GM21717 (cell line): Measurements from ENCODE around the gene DAAM1.

ENCODE experiments used
- ATAC-seq: cut with Tn5 transposase; IDR thresholded peaks from one replicate; pipeline ENCODE4 v1.9.1; 2021; ENCODE audit warnings: mild to moderate bottlenecking, moderate library complexity; ENCODE audit not compliant: unreplicated experiment

The DAAM1 gene

GRCh38 chr14:59215757-59216156, 27.3 kb downstream of the DAAM1 start:
- no peak for ATAC-seq

DNA sequence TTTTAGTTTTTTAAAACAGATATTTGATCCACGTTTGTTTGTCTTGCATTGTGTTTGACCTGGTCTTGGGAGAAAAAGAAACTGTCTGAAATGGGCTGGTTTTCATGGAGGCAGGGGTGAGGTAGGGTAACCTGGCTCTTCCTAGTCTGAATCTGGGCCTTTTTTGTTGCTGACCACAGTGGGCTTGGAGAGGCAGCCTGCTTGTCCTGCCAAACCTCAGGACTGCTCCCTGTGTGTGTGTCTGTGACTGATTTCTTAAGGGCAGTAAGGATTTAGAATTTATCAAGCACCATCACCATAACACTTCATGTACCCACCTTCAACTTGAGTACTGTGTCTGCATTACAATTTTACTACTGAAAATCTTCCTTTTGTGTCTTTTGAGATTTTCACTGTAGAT, 28.5 kb downstream of the DAAM1 start:
- no peak for ATAC-seq

- ATAC-seq: no peak
Measured at GRCh38 chr14:59221568-59221967, 33.1 kb downstream of the DAAM1 start.

GRCh38 chr14:59224341-59224740, 35.9 kb downstream of the DAAM1 start:
- ATAC-seq: no peak

GRCh38 chr14:59225281-59225680, 36.8 kb downstream of the DAAM1 start:
- no peak for ATAC-seq

GRCh38 chr14:59228421-59228820, 40.0 kb downstream of the DAAM1 start:
- ATAC-seq: no peak

DNA sequence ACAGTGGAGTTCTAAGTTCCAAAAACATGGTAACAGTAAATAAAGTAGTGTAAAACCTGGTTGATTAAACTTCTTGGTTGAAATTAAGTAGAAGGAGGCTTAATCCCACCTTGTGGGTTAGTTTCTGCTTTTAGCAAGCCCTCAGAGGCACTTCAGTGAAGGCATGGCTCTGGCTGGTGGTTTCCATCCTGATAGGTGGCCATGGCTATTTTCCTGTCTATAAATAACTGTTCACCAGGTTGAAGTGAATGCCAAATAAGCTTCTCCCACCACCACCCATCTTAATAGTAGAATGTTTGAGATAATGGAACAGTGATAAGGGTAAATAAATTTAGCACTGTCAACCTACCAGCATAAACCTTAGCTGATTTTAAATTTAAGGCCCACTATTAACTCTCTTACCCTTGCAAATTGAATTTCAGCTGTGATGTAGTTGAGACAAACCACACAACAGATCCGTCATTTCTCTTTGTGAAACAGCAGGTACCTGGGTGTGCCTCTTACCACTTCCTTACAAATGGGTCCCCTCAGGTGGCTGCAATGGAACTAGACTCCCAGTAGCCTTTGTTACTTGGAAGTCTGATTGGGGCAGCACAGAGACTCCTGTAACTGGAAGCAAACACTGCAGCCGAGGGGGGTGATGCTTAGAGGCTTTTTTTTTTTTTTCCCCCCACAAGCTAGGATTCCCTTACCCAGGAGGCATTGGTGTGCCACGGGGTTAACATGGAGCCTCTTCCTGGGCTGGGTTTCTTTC, 41.4 kb downstream of the DAAM1 start:
- ATAC-seq: no peak

DNA sequence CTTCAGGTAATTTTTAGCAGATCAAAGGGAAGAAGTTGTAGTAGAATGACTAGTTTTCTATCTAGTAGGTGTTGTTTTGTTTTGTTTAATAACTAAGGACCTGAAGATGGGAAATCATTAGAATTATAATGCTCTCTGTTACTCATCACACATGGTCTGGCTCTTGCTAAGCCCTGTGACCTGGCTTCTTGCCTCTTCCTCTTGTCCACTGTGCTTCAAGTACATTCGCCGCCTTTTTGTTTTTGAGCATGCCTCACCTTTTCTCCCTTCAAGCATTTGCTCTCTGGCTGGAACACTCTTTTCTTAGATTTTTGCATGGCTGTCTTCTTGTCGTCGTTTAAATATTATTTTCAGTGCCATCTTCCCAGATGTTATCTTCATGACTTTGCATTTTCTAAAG, 47.7 kb downstream of the DAAM1 start:
- no peak for ATAC-seq

DNA sequence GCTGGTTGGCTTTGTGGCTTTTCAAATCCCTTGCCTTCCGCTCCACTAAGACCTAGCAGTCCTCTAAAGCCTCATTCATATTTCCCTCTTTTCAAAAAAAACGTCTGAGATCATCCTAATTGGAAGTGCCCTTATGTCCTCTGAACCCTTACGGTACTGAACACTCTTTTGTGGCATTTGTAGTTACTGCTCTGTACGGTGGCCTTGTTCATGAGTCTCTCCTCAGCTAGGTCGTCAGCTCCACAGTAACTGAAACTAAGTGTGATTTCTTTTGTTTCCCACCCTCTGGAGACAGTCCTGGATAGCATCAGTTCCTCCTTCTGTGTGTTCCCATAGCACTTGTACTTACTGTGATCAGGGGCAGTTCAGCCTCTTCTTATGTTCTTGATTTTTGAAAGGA, 49.7 kb downstream of the DAAM1 start:
- no peak for ATAC-seq

GRCh38 chr14:59239022-59239421, 50.6 kb downstream of the DAAM1 start:
- ATAC-seq: no peak

GRCh38 chr14:59240356-59240755, 51.9 kb downstream of the DAAM1 start:
- peak; percentile 93 for ATAC-seq

- no peak for ATAC-seq
Measured at GRCh38 chr14:59241121-59241520, 52.7 kb downstream of the DAAM1 start.

DNA sequence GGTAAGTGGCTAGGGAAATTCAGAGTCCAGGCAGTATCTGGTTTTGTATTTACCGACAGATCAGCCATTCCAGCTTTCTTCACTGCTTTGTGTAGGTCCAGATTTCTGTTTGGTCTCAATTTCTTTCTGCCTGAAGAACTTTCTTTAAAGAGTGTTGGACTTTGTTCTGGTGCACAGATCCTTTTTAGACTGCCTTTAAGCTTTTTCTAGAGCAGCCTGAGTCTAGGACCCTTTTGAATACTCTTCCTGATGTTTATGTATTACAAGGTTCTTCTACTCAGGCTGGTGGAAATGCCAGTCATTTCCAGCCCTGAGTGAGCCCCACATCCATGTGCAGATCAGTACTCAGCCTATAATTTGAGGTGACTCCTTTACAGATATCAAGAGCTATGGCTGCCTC, 54.7 kb downstream of the DAAM1 start:
- ATAC-seq: no peak

DNA sequence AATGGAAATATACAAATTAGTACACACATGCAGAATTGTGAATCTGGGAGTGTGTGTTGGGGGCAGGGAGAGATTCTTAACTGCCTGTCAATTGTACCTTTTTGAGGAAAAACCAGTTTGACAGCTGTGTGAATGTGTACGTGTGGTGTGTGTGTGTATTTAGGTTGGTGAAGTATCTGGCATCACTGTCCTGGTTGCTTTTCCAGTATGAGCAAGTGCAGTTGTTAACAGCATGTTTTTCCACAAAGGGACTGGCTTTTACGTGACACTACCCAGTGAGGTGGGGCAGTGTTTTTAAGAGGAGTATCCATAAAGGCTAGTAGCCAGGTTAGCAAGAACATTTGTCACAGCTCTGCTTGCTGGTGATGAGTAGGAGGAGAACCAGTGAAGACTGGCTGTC, 56.1 kb downstream of the DAAM1 start:
- no peak for ATAC-seq

GRCh38 chr14:59245809-59246295, 57.4 kb downstream of the DAAM1 start:
- ATAC-seq: peak; percentile 82

GRCh38 chr14:59246566-59246965, 58.1 kb downstream of the DAAM1 start:
- ATAC-seq: no peak

GRCh38 chr14:59247801-59248584, 59.5 kb downstream of the DAAM1 start:
- no peak for ATAC-seq

GRCh38 chr14:59249029-59249428, 60.6 kb downstream of the DAAM1 start:
- ATAC-seq: no peak

DNA sequence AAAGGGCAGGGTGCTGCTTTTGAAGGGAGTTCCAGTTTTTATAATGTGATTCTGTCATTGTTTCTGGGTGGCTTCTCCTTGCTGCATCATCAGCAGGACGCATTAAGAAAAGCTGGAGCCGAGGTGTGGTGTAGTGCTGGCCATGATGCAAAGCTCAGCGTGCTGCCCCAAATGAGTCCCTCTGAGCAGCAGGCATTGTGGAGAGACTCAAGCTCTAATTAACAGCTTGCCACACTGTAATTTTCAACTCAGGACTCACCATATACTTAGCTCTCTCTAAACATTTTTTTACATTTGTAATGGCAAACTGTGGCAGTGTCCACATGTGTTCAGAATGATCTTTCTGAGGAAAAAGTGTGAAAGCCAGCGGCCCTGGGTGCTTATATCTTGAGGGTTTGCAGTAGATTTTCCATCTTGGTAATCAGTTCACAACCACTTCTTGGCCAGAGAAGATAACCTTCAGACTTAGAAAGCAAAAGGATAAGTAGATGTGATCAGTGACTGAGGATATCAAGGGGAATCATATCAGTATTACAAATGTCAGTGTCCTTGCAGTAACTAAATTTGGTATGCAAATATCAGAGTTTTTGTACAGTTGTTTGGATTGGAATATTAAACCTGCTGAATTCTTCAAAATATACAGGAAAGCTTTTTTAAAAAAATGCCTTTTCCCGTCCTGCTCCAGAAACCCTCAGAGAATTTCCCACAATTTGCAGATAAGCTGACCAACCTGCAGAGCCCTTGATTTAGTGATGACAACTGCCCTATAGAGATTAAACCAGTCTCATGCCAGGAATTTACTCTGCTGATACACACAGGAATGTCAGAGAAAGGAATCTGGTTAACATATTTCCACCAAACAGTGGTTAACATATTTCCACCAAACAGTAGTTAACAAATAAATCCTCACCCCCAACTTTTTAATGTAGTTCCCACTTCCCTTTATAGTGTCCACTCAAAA, 63.6 kb downstream of the DAAM1 start:
- ATAC-seq: no peak

- ATAC-seq: no peak
Measured at GRCh38 chr14:59252772-59253500, 64.5 kb downstream of the DAAM1 start.
